GM23338 (cell line): ENCODE data around the gene TAS2R1.

Source experiments
- CREB1 ChIP-seq: fragments of 250-450 bp; sonication (Bioruptor Pico); IDR thresholded peaks from 2 replicates; pipeline ENCODE4 v1.5.0; 2020; ENCODE audit warnings: low read depth, mild to moderate bottlenecking, moderate library complexity
- CTCF ChIP-seq, 2 experiments: fragments of 200-600 bp in 1 of 2; sonication (generic) in 1 of 2; conservative IDR thresholded peaks; 2 replicates each; pipeline versions ENCODE4 v1.5.1 to v1.6.1; 2016 to 2017; ENCODE audit warnings: antibody characterized with exemption in 2 of 2, low read depth in 2 of 2, mild to moderate bottlenecking in 2 of 2, moderate library complexity in 1 of 2
- EZH2 ChIP-seq: fragments of 200-600 bp; sonication (generic); IDR thresholded peaks from one replicate; pipeline ENCODE4 v1.8.0; 2017; ENCODE audit warnings: antibody characterized with exemption, mild to moderate bottlenecking, low read depth; ENCODE audit not compliant: unreplicated experiment
- EZH2phosphoT487 ChIP-seq: fragments of 200-600 bp; sonication (generic); IDR thresholded peaks from one replicate; pipeline ENCODE4 v1.8.1; 2018; ENCODE audit warnings: antibody characterized with exemption; ENCODE audit not compliant: unreplicated experiment
- NANOG ChIP-seq: IDR thresholded peaks from 2 replicates; pipeline ENCODE4 v1.6.1; 2016; ENCODE audit warnings: antibody characterized with exemption, borderline replicate concordance
- POLR2AphosphoS5 ChIP-seq: IDR thresholded peaks from 2 replicates; pipeline ENCODE4 v1.6.1; 2016; ENCODE audit warnings: antibody characterized with exemption, low read depth
- REST ChIP-seq: IDR thresholded peaks from one replicate; pipeline ENCODE4 v1.6.1; 2018; ENCODE audit warnings: antibody characterized with exemption; ENCODE audit not compliant: unreplicated experiment
- STAT1 ChIP-seq: IDR thresholded peaks from one replicate; pipeline ENCODE4 v1.6.1; 2016; ENCODE audit warnings: antibody characterized with exemption; ENCODE audit not compliant: unreplicated experiment
- ZNF114 ChIP-seq: fragments of 250-450 bp; sonication (Bioruptor Pico); IDR thresholded peaks from 2 replicates; pipeline ENCODE4 v1.5.0; 2020; ENCODE audit warnings: mild to moderate bottlenecking, moderate library complexity
- ZNF331 ChIP-seq: fragments of 250-450 bp; sonication (Bioruptor Pico); IDR thresholded peaks from 2 replicates; pipeline ENCODE4 v1.5.0; 2020; ENCODE audit warnings: low read depth, mild to moderate bottlenecking, moderate library complexity

GRCh38 chr5:9661316-9662015 lies 31.3 kb upstream of the TAS2R1 start:
- no peak for TF ChIP-seq CTCF (conservative IDR thresholded peaks at IDR 0.05; ENCODE audit: low read depth in 2 of 2)
- no peak for TF ChIP-seq EZH2
- no peak for TF ChIP-seq ZNF331 (CRISPR knock-in tag)
- no peak for TF ChIP-seq REST
- TF ChIP-seq POLR2AphosphoS5 = no peak
- no peak for TF ChIP-seq STAT1
- TF ChIP-seq CREB1 = no peak
- no peak for TF ChIP-seq NANOG
- TF ChIP-seq EZH2phosphoT487 = no peak
- no peak for TF ChIP-seq ZNF114 (CRISPR knock-in tag)
